A549 (cell line): ENCODE results near the gene RNASE12.

ENCODE experiments used
- BHLHE40 ChIP-seq: IDR thresholded peaks from 2 replicates; pipeline ENCODE4 v1.6.1; 2012; ENCODE audit warnings: low read depth, low read length, inconsistent platforms
- CHD2 ChIP-seq: fragments of 150-350 bp; IDR thresholded peaks from 2 replicates; pipeline ENCODE4 v1.6.1; 2014; ENCODE audit warnings: low read length; ENCODE audit not compliant: partially characterized antibody
- CHD4 ChIP-seq: fragments of 200-600 bp; sonication (generic); IDR thresholded peaks from 2 replicates; pipeline ENCODE4 v1.6.1; 2016; ENCODE audit warnings: antibody characterized with exemption, mild to moderate bottlenecking, borderline replicate concordance
- CTCF ChIP-seq: fragments of >200 bp; sonication (Bioruptor Twin); formaldehyde crosslinking; IDR thresholded peaks from 3 replicates; pipeline ENCODE4 v1.5.1; 2016
- EP300 ChIP-seq, 2 experiments: fragments of >200 bp; sonication (Bioruptor Twin); formaldehyde crosslinking; IDR thresholded peaks; 2 replicates in 1 of 2; 3 replicates in 1 of 2; pipeline ENCODE4 v1.6.1; 2016 to 2017
- JUN ChIP-seq, 2 experiments: fragments of >200 bp; sonication (Bioruptor Twin); formaldehyde crosslinking; IDR thresholded peaks; 2 replicates in 1 of 2; 3 replicates in 1 of 2; pipeline ENCODE4 v1.6.1; 2016 to 2017
- JUNB ChIP-seq: fragments of >200 bp; sonication (Bioruptor Twin); formaldehyde crosslinking; IDR thresholded peaks from 2 replicates; pipeline ENCODE4 v1.6.1; 2016
- MAX ChIP-seq: IDR thresholded peaks from 2 replicates; pipeline ENCODE4 v1.6.1; 2012
- MAZ ChIP-seq: fragments of 150-350 bp; IDR thresholded peaks from 2 replicates; pipeline ENCODE4 v1.6.1; 2014; ENCODE audit warnings: antibody characterized with exemption, low read depth, low read length, borderline replicate concordance
- POLR2A ChIP-seq: IDR thresholded peaks from 2 replicates; pipeline ENCODE4 v1.6.1; 2012; ENCODE audit warnings: mild to moderate bottlenecking, low read length
- RCOR1 ChIP-seq: fragments of 150-350 bp; IDR thresholded peaks from 2 replicates; pipeline ENCODE4 v1.6.1; 2014; ENCODE audit warnings: antibody characterized with exemption, low read length, low read depth

GRCh38 chr14:20614038-20614840 is 23.1 kb upstream of the RNASE12 start:
- no peak for TF ChIP-seq RCOR1
- no peak for TF ChIP-seq MAZ
- TF ChIP-seq CHD4, result no peak
- no peak for TF ChIP-seq CTCF
- TF ChIP-seq BHLHE40, result no peak
- no peak for TF ChIP-seq POLR2A
- no peak for TF ChIP-seq JUNB
- no peak; the same call in 1 of the 2 replicates for TF ChIP-seq MAX
- TF ChIP-seq CHD2, result no peak
- TF ChIP-seq EP300 (IDR thresholded peaks at IDR 0.05), result no peak
- no peak for TF ChIP-seq JUN (IDR thresholded peaks at IDR 0.05)
